HPDE6-E6E7 (cell line): ENCODE measurements around the gene NCLN.
"Not testable (repeated sequence)": the region's sequence is repeated elsewhere in the genome, so short reads cannot be mapped to it uniquely, and the experiment has no call there.

Experiments used
- DNase-seq: peaks from one replicate; pipeline ENCODE4 v3.0.0; 2011; ENCODE audit warnings: missing footprints; ENCODE audit errors: extremely low spot score

Gene NCLN

GRCh38 chr19:3225169-3225485, 39.4 kb downstream of the NCLN start:
- no peak for DNase-seq

GRCh38 chr19:3225677-3226093, 40.0 kb downstream of the NCLN start:
- DNase-seq = no peak

GRCh38 chr19:3227054-3227626, 41.4 kb downstream of the NCLN start:
- no peak for DNase-seq

GRCh38 chr19:3229346-3229743, 43.6 kb downstream of the NCLN start:
- no peak for DNase-seq

GRCh38 chr19:3229888-3230496, 44.3 kb downstream of the NCLN start:
- no peak for DNase-seq

GRCh38 chr19:3231288-3231687, 45.6 kb downstream of the NCLN start:
- no peak for DNase-seq

- no peak for DNase-seq
Measured at GRCh38 chr19:3233116-3233515, 47.4 kb downstream of the NCLN start.

- DNase-seq = no peak
Measured at GRCh38 chr19:3233831-3234230, 48.1 kb downstream of the NCLN start.

GRCh38 chr19:3234800-3235199, 49.1 kb downstream of the NCLN start:
- DNase-seq = no peak

GRCh38 chr19:3235604-3236003, 49.9 kb downstream of the NCLN start:
- not testable (repeated sequence) for DNase-seq

- DNase-seq = no peak
Measured at GRCh38 chr19:3236272-3236671, 50.5 kb downstream of the NCLN start.

- DNase-seq = no peak
Measured at GRCh38 chr19:3238066-3238561, 52.4 kb downstream of the NCLN start.

- DNase-seq = no peak
Measured at GRCh38 chr19:3239367-3239766, 53.6 kb downstream of the NCLN start.

GRCh38 chr19:3243819-3244700, 58.3 kb downstream of the NCLN start:
- no peak for DNase-seq

GRCh38 chr19:3245050-3245449, 59.3 kb downstream of the NCLN start:
- DNase-seq = no peak

- no peak for DNase-seq
Measured at GRCh38 chr19:3248728-3249326, 63.1 kb downstream of the NCLN start.

GRCh38 chr19:3249408-3249807, 63.7 kb downstream of the NCLN start:
- no peak for DNase-seq

- DNase-seq = no peak
Measured at GRCh38 chr19:3250675-3251074, 64.9 kb downstream of the NCLN start.

GRCh38 chr19:3251229-3251628, 65.5 kb downstream of the NCLN start:
- DNase-seq = no peak

GRCh38 chr19:3252650-3253049, 66.9 kb downstream of the NCLN start:
- no peak for DNase-seq

GRCh38 chr19:3253270-3253669, 67.5 kb downstream of the NCLN start:
- DNase-seq = no peak

GRCh38 chr19:3254520-3254919, 68.8 kb downstream of the NCLN start:
- DNase-seq = no peak

GRCh38 chr19:3257071-3257470, 71.3 kb downstream of the NCLN start:
- DNase-seq = no peak
